ENCODE results near the gene C16orf95. TPM values are rescaled to one million over a fixed set of nuclear protein-coding genes. Genes with fewer than 3 reads are reported as not detected.

Gene C16orf95
- total and polyA plus RNA-seq, 2 donors (not counting 1 experiment from before 2014, with no cell fraction given): 1.5 to 2.5 TPM

DNA sequence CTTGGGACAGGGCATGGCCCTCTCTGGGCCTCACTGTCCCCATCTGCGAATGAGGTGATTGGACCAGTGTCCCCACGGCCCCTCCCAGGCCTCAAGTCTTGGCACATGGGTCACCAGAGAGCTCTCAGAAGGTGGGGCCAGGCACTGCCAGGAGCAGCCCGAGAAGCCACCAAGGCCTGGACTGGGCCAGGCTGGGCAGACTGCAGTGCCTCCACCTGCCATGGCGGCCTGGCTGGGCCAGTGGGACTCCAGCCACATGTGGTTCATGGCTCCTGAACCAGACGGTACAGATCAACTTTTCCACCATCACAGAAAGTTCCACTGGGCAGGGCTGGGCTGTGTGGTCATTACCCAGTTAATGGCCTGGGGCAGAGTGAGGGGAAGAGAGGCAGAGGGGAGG, 19.8 kb downstream of the C16orf95 start:
- no peak overlapping the region for H3K4me3 Mint-ChIP-seq
- intact Hi-C loops (cut with micrococcal nuclease): no loop called here
- Histone ChIP-seq H3K27me3 (replicated peaks in 1 of 4; ENCODE audit: control extremely low read depth in 1 of 4, control insufficient read depth in 3 of 4, insufficient read depth in 4 of 4, low read length in 3 of 4) (no peaks in the 10 kb centered on the region), H3K9me3 (ENCODE audit: control extremely low read depth in 1 of 3, control insufficient read depth in 2 of 3, insufficient read depth in 1 of 3, low read length in 2 of 3) (peaks cover 0 to 1% (median 0%) of the 10 kb centered on the region in 3 donors), H3K79me2 (ENCODE audit: control insufficient read depth, insufficient read depth, low read length) (no peaks in the 10 kb centered on the region), H3K36me3 (replicated peaks in 1 of 2; ENCODE audit: control extremely low read depth in 1 of 2, control insufficient read depth in 1 of 2, extremely low read depth in 1 of 2, insufficient read depth in 2 of 2, low read length in 1 of 2) (no peaks in the 10 kb centered on the region), H3K4me2 (replicated peaks; ENCODE audit: low read depth, low read length, poor library complexity, severe bottlenecking) (no peak overlapping the region), H3K4me3 (ENCODE audit: control extremely low read depth in 1 of 5, extremely low read depth in 1 of 5, insufficient read depth in 1 of 5, low read depth in 2 of 5, low read length in 4 of 5) (no peak overlapping the region), H2AFZ (ENCODE audit: insufficient read depth, low read depth, low read length, poor library complexity, severe bottlenecking) (no peak overlapping the region), H3K4me1 (ENCODE audit: control insufficient read depth in 2 of 2, insufficient read depth in 2 of 2, low read length in 2 of 2) (peaks cover 0 to 3% of the 10 kb centered on the region in 2 donors), H4K20me1 (ENCODE audit: control insufficient read depth, insufficient read depth, low read length, poor library complexity, severe bottlenecking) (no peaks in the 10 kb centered on the region), H3K27ac (ENCODE audit: low read length in 2 of 2) (no peak overlapping the region), H3K9ac (ENCODE audit: low read length) (no peak overlapping the region)
- no peak overlapping the region for H3K27ac Mint-ChIP-seq
- no peaks in the 10 kb centered on the region for H3K27me3 Mint-ChIP-seq
- H3K9me3 Mint-ChIP-seq (ENCODE audit: insufficient read depth): no peaks in the 10 kb centered on the region
- ChIA-PET CTCF (interaction anchor here (1.4 kb wide), 1 partner anchor 733 kb away, joined by 5 read pairs; no protein-coding TSS in a partner anchor), POLR2A (no interaction called here)
- H3K4me1 Mint-ChIP-seq: no peaks in the 10 kb centered on the region
- no peak for ATAC-seq (ENCODE audit: low read depth)
- TF ChIP-seq, protein P1, sequence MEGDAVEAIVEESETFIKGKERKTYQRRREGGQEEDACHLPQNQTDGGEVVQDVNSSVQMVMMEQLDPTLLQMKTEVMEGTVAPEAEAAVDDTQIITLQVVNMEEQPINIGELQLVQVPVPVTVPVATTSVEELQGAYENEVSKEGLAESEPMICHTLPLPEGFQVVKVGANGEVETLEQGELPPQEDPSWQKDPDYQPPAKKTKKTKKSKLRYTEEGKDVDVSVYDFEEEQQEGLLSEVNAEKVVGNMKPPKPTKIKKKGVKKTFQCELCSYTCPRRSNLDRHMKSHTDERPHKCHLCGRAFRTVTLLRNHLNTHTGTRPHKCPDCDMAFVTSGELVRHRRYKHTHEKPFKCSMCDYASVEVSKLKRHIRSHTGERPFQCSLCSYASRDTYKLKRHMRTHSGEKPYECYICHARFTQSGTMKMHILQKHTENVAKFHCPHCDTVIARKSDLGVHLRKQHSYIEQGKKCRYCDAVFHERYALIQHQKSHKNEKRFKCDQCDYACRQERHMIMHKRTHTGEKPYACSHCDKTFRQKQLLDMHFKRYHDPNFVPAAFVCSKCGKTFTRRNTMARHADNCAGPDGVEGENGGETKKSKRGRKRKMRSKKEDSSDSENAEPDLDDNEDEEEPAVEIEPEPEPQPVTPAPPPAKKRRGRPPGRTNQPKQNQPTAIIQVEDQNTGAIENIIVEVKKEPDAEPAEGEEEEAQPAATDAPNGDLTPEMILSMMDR (IDR thresholded peaks at IDR 0.05): no peak
- no peak for TF ChIP-seq EZH2 (IDR thresholded peaks at IDR 0.05; ENCODE audit: borderline replicate concordance, insufficient read depth, low read depth, low read length, poor library complexity, severe bottlenecking)
- WGBS (ENCODE audit: insufficient coverage): 99% methylated on average over 4 of the region's 5 CpGs
- DNase-seq: no peak

DNA sequence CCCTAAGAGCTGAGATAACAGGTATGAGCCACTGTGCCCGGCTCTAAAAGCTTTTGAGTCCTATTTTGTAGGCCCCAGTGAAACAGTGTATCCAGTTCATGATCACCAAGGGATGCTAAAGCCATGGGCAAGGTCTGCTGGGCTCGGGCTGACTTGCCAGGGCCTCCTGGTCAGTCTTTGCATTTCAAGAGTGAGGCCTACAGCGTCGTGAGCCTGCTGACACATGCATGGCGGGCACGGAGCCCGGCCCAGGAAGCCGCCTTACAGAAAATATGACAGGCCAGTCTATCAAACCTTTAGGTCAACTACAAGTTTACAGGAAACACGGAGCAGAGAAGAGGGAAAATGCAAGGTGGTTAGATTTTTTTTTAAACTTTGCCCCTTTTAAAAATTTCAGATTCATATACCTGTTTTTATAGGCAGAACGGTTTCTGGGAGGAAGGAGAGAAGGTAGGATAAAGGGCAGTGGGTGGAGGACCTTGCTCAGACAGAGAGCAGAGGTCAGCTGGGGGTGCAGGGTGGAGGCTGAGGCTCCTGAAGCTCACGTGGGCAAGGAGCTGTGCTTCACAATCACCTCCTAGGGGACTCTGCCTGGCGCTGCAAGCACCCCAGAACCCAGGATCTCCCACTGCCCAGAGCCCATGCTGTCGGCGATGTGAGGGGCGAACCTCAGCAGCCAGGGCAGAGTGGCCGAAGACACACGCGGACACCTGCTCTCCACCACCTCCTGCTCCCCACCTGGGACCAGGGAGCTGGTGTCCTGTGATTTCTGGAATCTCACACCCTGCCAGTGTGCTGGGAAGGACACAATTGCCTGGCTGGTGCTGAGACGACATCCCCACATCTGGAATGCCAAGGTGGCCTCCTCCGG, 21.3 kb downstream of the C16orf95 start:
- H3K9me3 Mint-ChIP-seq (ENCODE audit: insufficient read depth): peaks cover 2% of the 10 kb centered on the region
- no peaks in the 10 kb centered on the region for H4K20me1 ChIP-seq (ENCODE audit: control insufficient read depth, insufficient read depth, low read length, poor library complexity, severe bottlenecking)
- no peak for DNase-seq
- no peaks in the 10 kb centered on the region for H3K27me3 ChIP-seq (replicated peaks in 1 of 4; ENCODE audit: control extremely low read depth in 1 of 4, control insufficient read depth in 3 of 4, insufficient read depth in 4 of 4, low read length in 3 of 4)
- H3K9ac ChIP-seq (ENCODE audit: low read length): no peak overlapping the region
- H3K4me3 ChIP-seq (ENCODE audit: control extremely low read depth in 1 of 5, extremely low read depth in 1 of 5, insufficient read depth in 1 of 5, low read depth in 2 of 5, low read length in 4 of 5): no peak overlapping the region
- H3K9me3 ChIP-seq (ENCODE audit: control extremely low read depth in 1 of 3, control insufficient read depth in 2 of 3, insufficient read depth in 1 of 3, low read length in 2 of 3): peaks cover 0 to 7% (median 4%) of the 10 kb centered on the region in 3 donors
- H2AFZ ChIP-seq (ENCODE audit: insufficient read depth, low read depth, low read length, poor library complexity, severe bottlenecking): no peak overlapping the region
- H3K79me2 ChIP-seq (ENCODE audit: control insufficient read depth, insufficient read depth, low read length): no peaks in the 10 kb centered on the region
- ChIA-PET CTCF (interaction anchor here (0.6 to 1.2 kb wide), 4 partner anchors 8 to 732 kb away, joined by 3 read pairs; no protein-coding TSS in a partner anchor), POLR2A (no interaction called here)
- no peak for ATAC-seq (ENCODE audit: low read depth)
- no peak overlapping the region for H3K4me3 Mint-ChIP-seq
- peaks cover 0 to 3% of the 10 kb centered on the region in 2 donors for H3K4me1 ChIP-seq (ENCODE audit: control insufficient read depth in 2 of 2, insufficient read depth in 2 of 2, low read length in 2 of 2)
- TF ChIP-seq, protein P1 (IDR thresholded peaks at IDR 0.05): no peak
- no peak for TF ChIP-seq EZH2 (IDR thresholded peaks at IDR 0.05; ENCODE audit: borderline replicate concordance, insufficient read depth, low read depth, low read length, poor library complexity, severe bottlenecking)
- H3K36me3 ChIP-seq (replicated peaks in 1 of 2; ENCODE audit: control extremely low read depth in 1 of 2, control insufficient read depth in 1 of 2, extremely low read depth in 1 of 2, insufficient read depth in 2 of 2, low read length in 1 of 2): no peaks in the 10 kb centered on the region
- intact Hi-C loops (cut with micrococcal nuclease): no loop called here
- H3K27me3 Mint-ChIP-seq: no peaks in the 10 kb centered on the region
- H3K27ac Mint-ChIP-seq: no peak overlapping the region
- no peak overlapping the region for H3K27ac ChIP-seq (ENCODE audit: low read length in 2 of 2)
- H3K4me1 Mint-ChIP-seq: no peaks in the 10 kb centered on the region
- WGBS (ENCODE audit: insufficient coverage): 92% methylated on average over 14 of the region's 20 CpGs
- no peak overlapping the region for H3K4me2 ChIP-seq (replicated peaks; ENCODE audit: low read depth, low read length, poor library complexity, severe bottlenecking)

Data from B cell (primary cell).